ENCODE results near the gene CERKL. TPM values are rescaled to one million over a fixed set of nuclear protein-coding genes. Genes with fewer than 3 reads are reported as not detected.

Gene CERKL
- total RNA-seq, 1 donor from 2014 or later = 2.6 TPM

DNA sequence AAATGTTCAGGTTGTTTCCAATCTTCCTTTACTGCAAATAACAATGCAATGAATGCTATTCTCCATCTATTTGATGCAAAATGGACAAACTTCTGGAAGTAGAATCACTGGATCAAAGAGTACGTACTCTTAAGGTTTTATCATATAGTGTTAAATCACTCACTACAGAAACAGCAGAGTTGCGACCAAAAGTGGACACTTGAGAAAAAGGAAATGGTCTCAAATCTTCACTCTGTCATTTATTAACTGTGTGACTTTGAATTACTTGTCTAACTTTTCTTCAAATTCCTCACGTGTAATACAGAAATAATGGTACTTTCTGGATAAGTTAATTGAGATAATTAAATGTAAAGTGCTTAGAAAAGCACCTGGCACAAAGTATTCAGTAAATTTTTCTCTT, 78.1 kb downstream of the CERKL start:
- H3K9me3 Mint-ChIP-seq (ENCODE audit: low read depth) = no peaks in the 10 kb centered on the region

DNA sequence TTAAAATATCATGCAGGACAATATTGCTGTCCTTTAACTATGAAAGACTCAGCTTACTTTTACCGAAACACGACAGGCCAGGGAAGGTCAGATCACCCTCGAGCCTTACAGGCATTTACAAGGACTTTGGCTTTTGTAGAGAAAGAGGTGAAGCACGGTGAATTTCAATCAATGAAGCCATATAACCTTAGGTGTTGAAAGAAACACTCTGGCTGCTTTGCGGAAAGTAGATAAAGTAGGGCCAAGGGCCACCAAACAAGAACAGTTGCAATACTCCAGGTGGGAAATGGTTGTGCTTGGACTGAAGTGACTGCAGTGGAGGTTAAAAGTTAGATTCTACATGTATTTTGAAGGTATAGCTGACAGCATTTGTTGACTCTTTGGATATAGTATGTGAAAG, 80.5 kb downstream of the CERKL start:
- Mint-ChIP-seq H3K36me3 (ENCODE audit: insufficient read depth) (no peaks in the 10 kb centered on the region), H3K4me3 (ENCODE audit: low read depth) (no peak overlapping the region), H3K27ac (no peak overlapping the region), H3K27me3 (peaks cover 12% of the 10 kb centered on the region), H3K9me3 (ENCODE audit: low read depth) (no peaks in the 10 kb centered on the region), H3K4me1 (ENCODE audit: low read depth) (no peaks in the 10 kb centered on the region)
- TF ChIP-seq, protein P1, sequence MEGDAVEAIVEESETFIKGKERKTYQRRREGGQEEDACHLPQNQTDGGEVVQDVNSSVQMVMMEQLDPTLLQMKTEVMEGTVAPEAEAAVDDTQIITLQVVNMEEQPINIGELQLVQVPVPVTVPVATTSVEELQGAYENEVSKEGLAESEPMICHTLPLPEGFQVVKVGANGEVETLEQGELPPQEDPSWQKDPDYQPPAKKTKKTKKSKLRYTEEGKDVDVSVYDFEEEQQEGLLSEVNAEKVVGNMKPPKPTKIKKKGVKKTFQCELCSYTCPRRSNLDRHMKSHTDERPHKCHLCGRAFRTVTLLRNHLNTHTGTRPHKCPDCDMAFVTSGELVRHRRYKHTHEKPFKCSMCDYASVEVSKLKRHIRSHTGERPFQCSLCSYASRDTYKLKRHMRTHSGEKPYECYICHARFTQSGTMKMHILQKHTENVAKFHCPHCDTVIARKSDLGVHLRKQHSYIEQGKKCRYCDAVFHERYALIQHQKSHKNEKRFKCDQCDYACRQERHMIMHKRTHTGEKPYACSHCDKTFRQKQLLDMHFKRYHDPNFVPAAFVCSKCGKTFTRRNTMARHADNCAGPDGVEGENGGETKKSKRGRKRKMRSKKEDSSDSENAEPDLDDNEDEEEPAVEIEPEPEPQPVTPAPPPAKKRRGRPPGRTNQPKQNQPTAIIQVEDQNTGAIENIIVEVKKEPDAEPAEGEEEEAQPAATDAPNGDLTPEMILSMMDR (IDR thresholded peaks at IDR 0.05; ENCODE audit: unreplicated experiment) = no peak
- no peak for DNase-seq (ENCODE audit: low spot score, unreplicated experiment)

More for the DNA sequence above, 78.1 kb downstream of the CERKL start:
- TF ChIP-seq, protein P1 (IDR thresholded peaks at IDR 0.05; ENCODE audit: unreplicated experiment) = no peak
- Mint-ChIP-seq H3K4me1 (ENCODE audit: low read depth) (no peaks in the 10 kb centered on the region), H3K36me3 (ENCODE audit: insufficient read depth) (no peaks in the 10 kb centered on the region), H3K27ac (no peak overlapping the region), H3K4me3 (ENCODE audit: low read depth) (no peak overlapping the region), H3K27me3 (peaks cover 4% of the 10 kb centered on the region)
- DNase-seq (ENCODE audit: low spot score, unreplicated experiment) = no peak

DNA sequence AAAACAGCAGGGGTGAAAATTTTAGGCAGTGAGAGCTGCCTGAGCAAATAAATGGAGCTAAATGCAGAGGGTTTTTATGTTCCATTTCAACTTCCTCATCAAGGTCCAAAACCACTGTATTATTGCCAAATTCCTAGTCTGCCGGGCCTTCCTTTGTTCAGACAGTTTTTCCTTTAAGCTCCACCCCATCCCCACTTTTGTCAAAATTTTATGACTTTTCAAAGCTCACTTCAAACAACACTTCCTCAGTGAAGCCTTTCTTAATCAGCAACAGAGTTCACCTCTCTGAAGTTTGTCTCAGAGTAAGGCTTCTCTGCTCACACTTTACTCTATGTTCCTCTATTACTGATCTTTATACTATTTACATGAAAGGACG, 81.3 kb downstream of the CERKL start:
- TF ChIP-seq, protein P1 (IDR thresholded peaks at IDR 0.05; ENCODE audit: unreplicated experiment) = no peak
- H3K4me3 Mint-ChIP-seq (ENCODE audit: low read depth) = no peak overlapping the region
- no peaks in the 10 kb centered on the region for H3K9me3 Mint-ChIP-seq (ENCODE audit: low read depth)

DNA sequence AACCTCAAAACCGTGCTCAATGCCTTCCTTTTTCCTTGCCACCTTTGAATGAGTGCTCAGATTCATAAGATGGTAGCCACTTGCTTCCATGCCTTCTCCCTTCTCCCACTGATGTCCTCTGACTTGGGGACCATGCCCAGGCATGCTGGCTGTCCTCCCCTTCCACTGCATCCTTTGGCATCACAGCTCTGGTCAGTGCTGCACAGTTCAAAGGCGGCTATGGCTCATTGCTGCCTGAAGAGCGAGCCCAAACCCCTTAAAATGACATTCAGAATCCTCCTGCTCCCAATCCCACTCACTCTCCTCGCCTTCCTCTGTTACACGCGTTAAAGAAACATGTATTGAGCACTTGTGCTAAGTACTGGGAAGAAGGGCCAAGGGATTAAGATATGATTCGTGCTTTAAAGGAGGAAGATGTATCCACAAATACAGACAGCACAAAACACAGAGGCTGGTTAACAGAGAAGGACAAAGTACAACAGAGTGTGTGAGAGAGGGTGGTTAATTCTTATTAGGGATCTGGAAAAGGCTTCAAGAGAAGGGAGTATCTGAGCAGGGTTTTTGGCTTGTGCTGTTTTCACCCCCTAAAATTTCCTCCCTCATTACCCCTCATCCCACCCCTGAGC, 81.8 kb downstream of the CERKL start:
- no peaks in the 10 kb centered on the region for H3K4me1 Mint-ChIP-seq (ENCODE audit: low read depth)
- no peak overlapping the region for H3K4me3 Mint-ChIP-seq (ENCODE audit: low read depth)
- no peaks in the 10 kb centered on the region for H3K36me3 Mint-ChIP-seq (ENCODE audit: insufficient read depth)
- no peak overlapping the region for H3K27ac Mint-ChIP-seq
- H3K9me3 Mint-ChIP-seq (ENCODE audit: low read depth) = no peaks in the 10 kb centered on the region
- no peak for DNase-seq (ENCODE audit: low spot score, unreplicated experiment)
- TF ChIP-seq, protein P1 (IDR thresholded peaks at IDR 0.05; ENCODE audit: unreplicated experiment) = no peak
- H3K27me3 Mint-ChIP-seq = peaks cover 15% of the 10 kb centered on the region

More for the DNA sequence above, 81.3 kb downstream of the CERKL start:
- no peak overlapping the region for H3K27ac Mint-ChIP-seq
- H3K4me1 Mint-ChIP-seq (ENCODE audit: low read depth) = no peaks in the 10 kb centered on the region
- H3K27me3 Mint-ChIP-seq = peaks cover 12% of the 10 kb centered on the region
- H3K36me3 Mint-ChIP-seq (ENCODE audit: insufficient read depth) = no peaks in the 10 kb centered on the region
- no peak for DNase-seq (ENCODE audit: low spot score, unreplicated experiment)

DNA sequence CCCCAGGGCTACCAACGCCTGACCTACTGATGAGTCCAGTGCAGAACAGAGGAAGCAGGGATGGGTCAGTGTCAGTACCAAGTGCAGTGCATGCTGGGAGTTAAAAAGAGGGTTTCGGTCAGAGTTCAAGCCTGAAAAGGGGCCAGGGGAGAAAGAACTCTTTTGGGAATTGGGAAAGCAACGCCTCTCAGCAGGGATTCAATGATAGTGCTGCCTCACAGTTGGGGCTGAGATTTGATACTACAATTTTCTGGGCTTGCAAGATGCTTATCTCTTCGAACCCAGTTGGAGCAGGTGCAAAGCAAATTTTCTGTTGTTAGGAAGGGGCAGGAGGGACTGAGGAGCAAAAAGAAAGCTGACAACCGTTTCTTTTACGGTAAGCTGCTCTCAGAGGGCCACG, 82.6 kb downstream of the CERKL start:
- TF ChIP-seq, protein P1 (IDR thresholded peaks at IDR 0.05; ENCODE audit: unreplicated experiment) = no peak
- DNase-seq (ENCODE audit: low spot score, unreplicated experiment) = no peak
- H3K4me3 Mint-ChIP-seq (ENCODE audit: low read depth) = no peak overlapping the region
- no peaks in the 10 kb centered on the region for H3K4me1 Mint-ChIP-seq (ENCODE audit: low read depth)
- H3K27ac Mint-ChIP-seq = no peak overlapping the region
- H3K9me3 Mint-ChIP-seq (ENCODE audit: low read depth) = no peaks in the 10 kb centered on the region
- peaks cover 21% of the 10 kb centered on the region for H3K27me3 Mint-ChIP-seq
- no peaks in the 10 kb centered on the region for H3K36me3 Mint-ChIP-seq (ENCODE audit: insufficient read depth)

Data from progenitor cell of endocrine pancreas (in vitro differentiated cells).